Colon (tissue), 2 donors: Measurements from ENCODE around the gene DNAJC8.

Experiments
- FAIRE-seq: peaks from 2 replicates; lab custom pipeline; 2012; peaks lifted over from hg19 to GRCh38; lab: Jason Lieb, UNC
- donor health status: control.
- donor health status: control.

Gene DNAJC8

DNA sequence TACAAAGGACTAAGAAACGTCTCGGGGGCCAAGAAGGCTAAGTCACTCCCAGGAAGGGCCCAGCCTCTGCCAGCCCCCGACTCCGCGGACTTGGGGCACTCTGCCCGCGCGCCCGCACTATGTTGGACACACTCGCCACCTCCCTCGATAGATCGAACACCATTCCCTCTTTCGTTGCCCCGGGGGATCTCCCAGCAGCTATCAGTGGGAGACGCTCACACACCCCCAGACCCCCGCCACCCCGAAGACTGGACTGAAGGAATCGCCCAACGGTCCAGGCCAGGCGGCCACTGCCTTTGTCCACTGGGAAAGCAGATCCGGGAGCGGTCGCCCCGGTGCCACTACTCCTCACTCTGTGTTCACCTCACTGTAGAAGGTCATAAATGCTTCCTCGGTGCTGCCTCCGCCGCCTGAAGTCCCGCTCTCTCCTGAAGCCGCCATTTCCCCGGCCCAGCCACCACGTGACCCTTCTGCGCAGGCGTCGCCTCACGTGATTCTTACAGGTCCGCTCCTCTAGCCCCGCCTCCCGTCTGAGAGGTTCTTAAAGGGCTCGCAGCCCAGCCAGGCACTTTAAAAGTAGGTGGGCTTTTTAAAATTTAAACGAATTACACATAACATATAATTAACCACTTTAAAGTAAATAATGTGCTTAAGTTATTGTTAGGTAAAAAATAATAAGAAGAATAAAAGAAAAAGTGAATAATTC is at the start of gene DNAJC8:
Gene DNAJC8 (minus strand): TSS at position 472 of the 706 bp plus-strand sequence. CDS start 31 bp downstream, at position 441.
- FAIRE-seq = no peak

- FAIRE-seq = no peak
Observed at GRCh38 chr1:28281608-28282425, 49.0 kb upstream of the DNAJC8 start.

DNA sequence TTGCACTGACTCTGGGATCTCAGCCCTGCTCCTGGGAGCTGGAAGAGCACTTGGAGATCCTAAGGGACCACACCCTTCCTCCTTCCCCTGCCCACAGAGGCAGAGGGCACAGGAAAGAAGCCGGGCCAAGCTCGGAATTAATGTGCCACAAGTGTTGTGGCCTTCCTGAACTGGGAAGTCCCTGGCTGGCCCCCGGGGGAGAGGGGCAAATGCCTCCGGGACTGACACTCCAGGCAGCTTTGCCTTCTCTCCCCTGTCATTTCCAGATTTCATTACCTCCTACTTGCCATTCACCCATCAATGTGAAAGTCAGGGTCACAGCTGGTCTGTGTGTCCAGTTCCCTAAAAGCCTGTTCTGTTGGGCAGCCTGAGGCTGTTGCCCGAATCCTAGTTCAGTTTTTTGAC is 48.1 kb upstream of the DNAJC8 start:
- no peak for FAIRE-seq

DNA sequence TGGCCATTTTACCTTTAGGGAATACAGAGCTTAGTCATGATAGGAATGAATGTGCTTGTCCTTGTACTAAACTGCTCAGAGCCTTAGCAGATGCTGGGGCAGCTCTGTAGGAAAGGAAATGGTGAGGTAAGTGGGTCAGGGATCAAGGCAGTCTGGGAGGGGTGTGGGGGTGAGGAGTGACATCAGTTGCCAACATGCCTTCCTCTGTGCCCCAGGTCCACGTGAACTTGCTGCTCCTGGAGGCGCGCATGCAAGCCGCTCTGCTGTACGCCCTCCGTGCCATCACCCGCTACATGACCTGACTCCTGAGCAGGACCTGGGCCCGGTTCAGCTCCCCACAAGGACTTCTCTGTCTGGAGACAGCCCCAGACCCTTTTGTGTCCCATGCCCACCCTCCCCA is 47.7 kb upstream of the DNAJC8 start:
- FAIRE-seq = no peak

DNA sequence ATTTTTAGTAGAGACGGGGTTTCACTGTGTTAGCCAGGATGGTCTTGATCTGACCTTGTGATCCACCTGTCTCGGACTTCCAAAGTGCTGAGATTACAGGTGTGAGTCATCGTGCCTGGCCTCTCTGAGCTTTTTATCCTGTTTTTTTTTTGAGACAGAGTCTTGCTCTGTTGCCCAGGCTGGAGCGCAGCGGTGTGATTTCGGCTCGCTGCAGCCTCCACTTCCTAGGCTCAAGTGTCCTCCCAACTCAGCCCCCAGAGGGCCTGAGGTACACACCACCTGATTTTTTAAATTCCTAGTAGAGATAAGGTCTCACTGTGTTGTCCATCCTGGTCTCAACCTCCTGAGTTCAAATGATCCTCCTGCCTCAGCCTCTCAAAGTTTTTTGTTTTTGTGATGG is 46.9 kb upstream of the DNAJC8 start:
- FAIRE-seq = no peak

DNA sequence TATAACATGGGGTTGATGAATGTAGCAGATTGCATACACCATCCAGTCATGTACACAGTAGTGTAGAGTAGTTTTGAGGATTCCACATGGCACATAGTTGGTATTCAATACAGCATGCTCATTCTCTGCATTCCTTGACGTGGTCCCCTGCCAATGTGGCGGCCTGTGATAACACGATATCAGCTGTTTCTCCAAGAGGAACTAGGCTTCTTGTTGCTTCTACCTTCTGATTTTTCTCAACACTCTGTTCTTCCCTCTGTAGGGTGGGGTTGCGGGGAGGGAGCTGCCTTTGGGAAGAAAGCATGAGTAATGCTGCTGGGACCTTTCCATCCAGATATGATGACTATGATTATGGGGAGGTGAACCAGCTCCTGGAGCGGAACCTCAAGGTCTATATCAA is 45.9 kb upstream of the DNAJC8 start:
- no peak for FAIRE-seq

DNA sequence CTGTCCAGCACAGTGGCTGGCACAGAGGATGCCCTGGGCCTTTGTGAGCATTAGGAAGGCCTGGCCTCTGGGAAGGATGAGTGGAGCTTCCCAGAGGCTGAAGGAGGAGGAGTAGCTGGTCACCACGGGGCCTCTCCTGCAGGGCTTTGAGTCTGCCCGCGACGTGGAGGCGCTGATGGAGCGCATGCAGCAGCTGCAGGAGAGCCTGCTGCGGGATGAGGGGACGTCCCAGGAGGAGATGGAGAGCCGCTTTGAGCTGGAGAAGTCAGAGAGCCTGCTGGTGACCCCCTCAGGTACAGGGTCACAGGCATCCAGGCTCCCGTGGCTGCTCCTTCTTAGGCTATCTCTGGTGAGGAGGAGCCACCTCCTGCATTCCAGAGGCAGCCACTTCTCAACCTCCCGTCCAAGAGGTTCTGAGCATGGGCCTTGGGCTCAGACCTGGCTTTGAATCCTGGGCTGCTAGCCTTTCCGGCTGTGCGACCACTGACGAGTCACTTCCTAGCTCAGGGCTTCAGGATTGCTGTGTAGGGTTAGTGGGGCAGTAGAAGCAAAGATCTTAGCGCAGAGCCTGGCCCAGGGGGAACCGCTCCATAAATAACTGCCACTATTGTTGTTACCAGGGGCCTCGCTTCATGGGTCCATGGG is 40.5 kb upstream of the DNAJC8 start:
- no peak for FAIRE-seq

- no peak for FAIRE-seq
Observed at GRCh38 chr1:28272215-28272852, 39.5 kb upstream of the DNAJC8 start.

DNA sequence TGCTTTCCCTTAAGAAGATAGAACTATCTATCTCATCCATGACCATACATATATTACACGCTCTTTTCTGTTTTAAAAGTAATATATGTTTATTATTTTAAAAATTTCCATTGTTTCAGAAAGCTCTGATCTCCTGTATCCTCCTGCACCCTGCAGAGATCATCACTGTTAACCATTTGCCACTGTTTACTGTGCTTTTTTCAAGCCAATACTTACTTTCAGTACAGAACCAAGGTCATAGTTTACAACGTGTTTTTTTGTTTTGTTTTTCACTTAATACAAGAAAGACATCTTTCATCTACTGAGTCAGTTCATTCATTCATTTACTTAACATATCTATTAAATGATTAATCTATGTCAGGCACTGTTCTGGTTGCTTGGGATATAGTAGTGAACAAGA is 36.7 kb upstream of the DNAJC8 start:
- no peak for FAIRE-seq

DNA sequence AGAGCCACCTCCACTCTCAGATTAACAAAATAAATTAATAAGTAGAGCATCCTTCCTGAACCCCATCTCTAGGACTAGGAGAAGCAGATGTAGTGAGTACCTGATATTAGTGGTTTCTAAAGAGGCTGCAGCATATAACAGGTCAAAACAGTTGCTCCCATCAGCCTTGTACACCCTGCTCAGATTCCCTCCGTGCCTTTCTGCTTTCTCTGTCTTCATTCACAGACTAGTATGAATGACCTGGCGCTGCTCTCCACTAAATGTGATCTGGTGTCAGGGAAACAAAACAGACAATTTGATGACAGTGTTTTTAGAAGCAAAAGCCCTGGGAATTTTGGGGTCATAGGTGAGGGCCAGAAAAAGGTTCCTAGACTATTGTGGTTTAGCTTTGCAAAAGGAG is 34.8 kb upstream of the DNAJC8 start:
- FAIRE-seq = no peak

DNA sequence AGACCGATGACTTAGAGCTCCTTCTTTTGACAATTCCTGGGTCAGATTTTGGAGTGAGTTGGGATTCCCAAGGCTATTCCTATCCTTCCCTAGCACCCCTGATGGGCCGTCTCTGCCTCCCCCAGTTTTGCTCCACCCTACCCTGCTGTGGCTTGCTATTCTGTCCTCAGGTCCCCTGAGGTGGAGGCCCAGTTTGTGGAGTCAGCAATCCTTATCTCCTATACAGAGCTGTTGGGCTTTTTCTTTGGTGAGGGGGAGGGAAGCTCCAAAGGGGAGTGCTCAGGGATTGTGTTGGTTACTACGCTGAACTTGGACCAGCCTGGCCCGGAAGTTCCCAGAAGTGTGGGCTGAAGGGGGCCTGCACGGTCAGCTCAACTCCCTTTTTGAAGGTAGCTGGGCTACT is 34.1 kb upstream of the DNAJC8 start:
- no peak for FAIRE-seq

GRCh38 chr1:28265577-28265976 is 32.7 kb upstream of the DNAJC8 start:
- FAIRE-seq = no peak

- no peak for FAIRE-seq
Observed at GRCh38 chr1:28264897-28265296, 32.1 kb upstream of the DNAJC8 start.

- FAIRE-seq = no peak
Observed at GRCh38 chr1:28260803-28261174, 28.0 kb upstream of the DNAJC8 start.

DNA sequence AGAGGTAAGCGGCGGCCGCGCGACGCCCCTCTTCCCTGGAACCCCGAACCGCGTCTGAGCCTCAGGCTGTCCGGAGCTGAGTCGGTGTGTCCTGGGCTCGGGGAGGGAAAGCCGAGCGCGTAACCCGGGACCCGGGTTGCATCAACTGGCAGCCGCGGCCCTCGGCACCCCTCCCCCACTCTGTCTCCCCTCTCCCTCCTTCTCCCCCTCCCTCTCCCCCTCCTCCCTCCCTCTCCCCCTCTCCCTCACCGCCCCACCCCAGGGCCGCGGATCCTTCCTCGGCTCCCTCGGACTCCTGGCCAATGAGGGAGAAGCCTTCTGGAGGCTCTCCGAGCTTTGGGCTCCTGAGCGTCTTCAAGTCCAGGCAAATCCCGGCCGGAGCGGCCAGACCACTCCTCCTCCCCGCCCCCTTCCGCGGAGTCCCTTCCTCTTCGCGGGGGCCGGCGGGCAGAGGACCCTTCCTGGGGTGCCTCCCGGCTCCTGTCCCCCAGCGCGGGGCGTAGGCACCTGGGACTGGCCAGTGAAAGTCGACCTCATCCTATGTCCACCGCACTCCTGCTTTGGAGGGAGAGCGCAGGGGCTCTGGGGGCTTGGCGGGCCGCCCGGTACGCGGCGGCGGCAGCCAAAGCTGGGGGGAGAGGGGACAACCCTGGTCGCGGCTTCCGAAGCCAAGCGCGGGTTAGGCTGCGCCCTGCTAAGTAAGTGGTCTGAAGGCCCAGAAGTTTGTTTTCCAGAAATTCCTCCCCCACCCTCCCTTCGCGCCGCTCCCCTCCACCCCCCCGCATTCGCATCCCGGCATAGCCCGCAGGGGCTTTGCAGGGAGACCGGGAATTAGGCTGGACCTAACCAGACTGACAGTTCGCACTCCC is 27.3 kb upstream of the DNAJC8 start:
- FAIRE-seq = no peak

- peak; percentile 10 for FAIRE-seq
Observed at GRCh38 chr1:28259252-28259933, 26.6 kb upstream of the DNAJC8 start, which contains the start of gene SESN2. Gene SESN2 (plus strand): TSS chr1:28259518. CDS start chr1:28259848, 330 bp downstream.

DNA sequence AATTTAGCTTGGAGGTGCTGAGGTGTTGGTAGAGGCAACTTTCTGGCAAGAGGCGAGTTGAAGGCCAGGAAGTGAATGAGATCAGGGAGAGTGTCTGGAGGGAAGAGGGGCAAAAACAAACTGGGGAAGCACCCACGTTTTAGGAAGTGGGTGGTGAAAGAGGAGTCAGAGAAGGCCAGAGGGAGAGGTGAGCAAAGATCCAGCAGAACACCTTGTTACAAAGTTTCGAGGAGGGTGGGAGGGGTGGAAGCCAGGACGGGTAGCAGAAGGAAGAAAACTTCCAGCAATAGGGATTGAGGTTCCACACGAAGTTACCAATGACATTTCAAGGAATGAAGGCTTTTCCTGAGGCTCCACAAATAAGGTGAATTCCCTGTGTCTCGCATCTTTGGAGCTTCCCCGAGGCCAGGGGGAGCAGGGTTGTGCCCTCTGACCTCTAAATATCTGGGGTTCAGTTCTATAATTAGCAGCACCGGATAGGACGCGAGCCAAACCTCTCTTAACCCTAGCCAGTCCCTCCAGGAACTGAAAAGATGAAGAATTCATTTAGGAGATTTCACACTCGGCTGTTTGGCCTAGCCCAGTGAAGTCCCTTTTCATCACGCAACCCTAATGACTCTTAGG is 25.9 kb upstream of the DNAJC8 start:
- no peak for FAIRE-seq

DNA sequence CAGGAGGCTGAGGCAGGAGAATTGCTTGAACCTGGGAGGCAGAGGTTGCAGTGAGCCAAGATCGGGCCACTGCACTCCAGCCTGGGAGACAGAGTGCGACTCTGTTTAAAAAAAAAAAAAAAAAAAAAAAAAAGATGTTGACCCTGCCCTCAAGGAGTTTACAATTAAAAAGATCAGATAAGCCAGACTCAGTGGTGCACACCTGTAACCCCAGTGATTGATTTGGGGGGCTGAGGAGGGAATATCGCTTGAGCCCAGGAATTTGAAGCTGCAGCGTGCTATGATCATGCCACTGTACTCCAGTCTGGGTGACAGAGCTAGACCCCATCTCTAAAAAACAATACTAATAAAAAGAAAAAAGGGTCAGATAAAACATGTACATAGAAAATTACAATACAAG is 24.9 kb upstream of the DNAJC8 start:
- FAIRE-seq = no peak

DNA sequence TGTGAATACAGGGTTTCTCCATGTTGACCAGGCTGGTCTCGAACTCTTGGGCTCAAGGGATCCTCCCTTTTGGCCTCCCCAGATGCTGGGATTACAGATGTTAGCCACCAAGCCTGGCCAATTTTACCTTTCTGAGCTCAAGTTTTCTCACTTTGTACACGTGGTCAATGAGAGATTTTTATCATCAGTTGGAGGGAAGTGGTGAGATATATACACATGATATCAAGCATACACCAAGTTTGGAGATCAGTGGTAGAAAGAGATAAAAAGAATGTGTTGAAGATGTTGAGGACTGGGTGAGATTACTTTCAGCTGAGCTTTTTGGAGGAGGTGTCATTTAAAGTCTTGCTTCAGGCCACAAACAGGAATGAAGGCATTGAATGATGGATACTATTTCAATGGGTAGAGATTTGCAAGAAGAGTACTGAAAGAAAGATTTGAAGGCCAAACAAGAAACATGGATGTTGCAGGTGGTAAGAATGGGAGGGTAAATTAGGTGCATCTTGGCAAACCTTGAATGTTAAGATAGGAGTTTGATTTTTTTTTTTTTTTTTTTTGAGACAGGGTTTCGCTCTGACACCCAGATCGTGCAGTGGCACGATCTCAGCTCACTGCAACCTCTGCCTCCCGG is 23.5 kb upstream of the DNAJC8 start:
- no peak for FAIRE-seq

- no peak for FAIRE-seq
Observed at GRCh38 chr1:28249866-28250295, 17.1 kb upstream of the DNAJC8 start.
